ENCODE measurements around the gene RUNX2.

RUNX2 gene

DNA sequence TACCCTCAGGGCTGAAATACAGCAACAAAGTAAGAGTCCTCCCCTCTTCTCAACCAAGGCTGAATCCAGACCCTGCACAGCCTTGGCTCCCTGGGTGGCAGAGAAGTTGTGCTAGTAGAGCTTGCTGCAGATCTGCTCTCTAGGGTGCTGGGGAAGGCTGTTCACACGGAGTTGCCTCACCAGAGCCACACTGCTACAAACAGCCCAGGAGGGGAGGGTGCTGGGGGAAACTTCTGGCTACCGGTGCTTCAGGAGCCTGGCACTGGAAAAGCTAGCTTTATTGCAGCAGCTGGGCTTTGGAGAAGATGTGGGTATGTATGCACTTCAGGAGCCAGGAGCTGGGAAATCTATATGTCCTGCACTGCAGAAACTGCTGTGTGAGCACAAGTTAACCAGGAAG, 87.2 kb downstream of the RUNX2 start:
- no peak for DNase-seq (ENCODE audit: low read depth)

DNA sequence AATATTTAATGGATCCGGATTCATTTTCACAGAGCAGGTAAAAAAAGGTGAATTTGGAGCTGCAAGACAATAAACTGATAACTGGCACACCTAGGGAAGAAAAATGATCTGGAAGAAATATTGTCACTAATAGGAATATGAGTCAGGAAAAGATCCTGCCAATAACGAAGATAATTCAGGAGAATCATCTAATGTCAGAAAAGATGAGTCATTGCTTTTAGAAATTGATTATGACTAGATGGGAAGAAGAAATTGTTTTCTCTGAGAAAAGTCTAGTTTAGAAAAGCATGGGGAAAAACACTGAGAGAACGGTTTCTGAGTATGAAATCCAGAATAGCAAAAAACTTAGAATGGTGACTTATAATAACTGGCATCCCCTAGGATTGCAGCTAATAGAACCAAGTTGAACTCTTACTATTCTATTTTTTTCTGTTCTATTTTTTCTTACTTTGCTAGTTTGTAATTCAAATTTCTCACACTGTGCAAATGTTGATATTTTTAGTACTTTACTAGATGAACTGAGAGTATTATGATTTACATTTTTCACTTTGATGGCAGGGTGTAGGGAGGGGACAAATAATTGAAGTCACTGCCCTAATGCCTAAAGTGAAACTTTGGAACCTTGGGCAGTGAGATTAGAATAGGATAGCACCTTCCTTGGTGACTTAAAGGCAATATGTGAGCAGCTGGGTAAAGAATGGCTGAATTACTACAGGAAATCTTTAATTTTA, 87.8 kb downstream of the RUNX2 start:
- no peak for DNase-seq (ENCODE audit: low read depth)

DNA sequence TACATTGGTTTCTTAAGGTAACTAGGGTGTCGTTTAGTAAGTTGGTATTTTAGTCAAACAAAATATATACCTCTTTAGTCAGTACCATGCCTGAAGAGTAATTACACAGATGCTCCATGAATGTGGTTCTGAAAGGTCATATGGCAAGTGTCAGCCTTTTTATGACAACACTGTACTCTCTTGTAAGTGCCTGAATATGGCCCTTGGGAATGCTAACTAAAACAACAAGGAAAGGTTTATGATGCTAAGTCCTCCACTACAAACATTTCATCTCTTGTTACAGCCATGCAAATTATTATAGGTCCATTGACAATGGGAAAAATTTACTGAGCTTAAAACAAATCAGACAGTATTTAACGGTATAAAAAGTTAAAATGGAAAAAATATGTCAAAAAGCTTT, 88.6 kb downstream of the RUNX2 start:
- DNase-seq (ENCODE audit: low read depth): no peak

DNA sequence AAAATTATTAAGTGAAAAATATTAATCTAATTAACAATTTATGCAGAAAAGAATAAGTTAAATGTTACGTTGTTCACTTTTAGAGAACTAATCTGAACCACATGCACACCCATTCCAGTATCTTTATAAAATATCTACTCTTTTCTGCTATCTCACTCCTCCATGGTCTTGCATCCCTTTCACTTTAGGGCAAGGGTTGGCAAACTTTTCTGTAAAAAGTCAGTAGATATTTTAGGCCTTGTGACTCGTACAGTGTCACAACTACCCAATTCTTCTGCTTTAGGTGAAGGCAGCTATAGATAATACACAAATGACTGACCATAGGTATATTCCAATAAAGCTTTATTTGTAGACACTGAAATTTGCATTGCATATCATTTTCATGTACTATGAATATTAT, 89.3 kb downstream of the RUNX2 start:
- no peak for DNase-seq (ENCODE audit: low read depth)

DNA sequence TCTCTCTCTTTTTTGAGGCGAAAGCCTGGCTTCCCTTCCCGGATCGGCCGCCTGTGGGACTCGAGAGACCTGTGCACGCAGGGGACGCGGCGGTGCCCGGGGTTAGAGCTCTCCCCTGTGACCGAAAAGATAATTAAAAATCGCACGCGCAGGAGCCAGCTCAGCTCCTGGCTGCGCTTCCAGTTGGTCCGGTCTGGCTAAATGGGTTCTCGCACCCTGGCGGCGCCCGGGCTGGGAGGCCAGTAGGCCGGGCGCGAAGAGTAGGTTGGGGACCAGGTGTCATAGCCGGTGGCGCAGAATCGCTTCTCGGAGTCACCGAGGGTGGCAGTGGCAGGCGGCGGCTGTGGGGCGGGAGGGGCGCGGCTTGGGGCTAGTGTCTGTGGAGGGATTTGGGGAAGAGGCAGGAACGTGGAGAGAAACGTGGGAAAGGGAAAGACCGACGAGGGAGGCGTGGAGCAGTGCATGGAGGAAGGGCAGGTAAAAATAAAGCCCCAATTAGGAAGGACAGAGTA, 91.5 kb downstream of the RUNX2 start:
- DNase-seq (ENCODE audit: low read depth): no peak

DNA sequence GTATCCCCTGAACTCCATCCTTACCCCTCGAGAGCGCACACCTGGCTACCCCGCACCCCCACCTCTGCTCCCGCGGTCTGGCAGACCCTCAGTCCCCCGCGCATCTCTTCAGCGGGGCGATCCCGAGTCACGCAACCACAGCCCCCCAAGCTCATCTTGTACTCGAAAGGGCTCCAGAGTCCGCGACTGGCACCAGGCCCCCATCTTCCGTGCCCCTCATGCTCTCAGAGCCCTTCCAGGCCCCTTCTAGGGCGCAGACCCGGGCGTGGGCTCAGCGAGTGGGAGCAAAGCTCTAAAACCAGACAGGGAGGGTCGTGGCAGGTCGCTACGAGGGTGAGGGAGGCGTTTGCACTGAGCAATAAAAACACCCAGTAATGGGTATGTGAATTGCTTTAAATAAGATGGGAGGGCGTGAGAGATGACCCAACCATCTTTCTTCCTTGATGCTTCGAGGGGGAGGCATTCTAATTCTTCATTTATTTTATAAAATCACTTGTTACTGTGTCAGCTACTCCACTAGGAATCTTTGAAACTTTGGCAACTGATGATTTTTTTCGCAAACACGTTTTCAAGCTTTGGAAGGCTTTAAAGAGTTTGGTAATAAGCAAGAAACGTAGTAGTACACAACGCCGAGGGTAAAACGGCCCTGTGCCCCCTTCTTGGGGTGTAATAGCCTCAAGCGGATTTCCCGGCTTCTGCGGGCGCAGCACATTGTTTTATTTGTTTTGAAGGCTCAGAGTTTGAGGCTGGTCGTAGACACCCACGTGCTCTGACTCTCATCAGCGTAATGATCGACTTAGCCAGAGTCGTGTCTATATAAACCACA, 92.2 kb downstream of the RUNX2 start:
- DNase-seq (ENCODE audit: low read depth): no peak

DNA sequence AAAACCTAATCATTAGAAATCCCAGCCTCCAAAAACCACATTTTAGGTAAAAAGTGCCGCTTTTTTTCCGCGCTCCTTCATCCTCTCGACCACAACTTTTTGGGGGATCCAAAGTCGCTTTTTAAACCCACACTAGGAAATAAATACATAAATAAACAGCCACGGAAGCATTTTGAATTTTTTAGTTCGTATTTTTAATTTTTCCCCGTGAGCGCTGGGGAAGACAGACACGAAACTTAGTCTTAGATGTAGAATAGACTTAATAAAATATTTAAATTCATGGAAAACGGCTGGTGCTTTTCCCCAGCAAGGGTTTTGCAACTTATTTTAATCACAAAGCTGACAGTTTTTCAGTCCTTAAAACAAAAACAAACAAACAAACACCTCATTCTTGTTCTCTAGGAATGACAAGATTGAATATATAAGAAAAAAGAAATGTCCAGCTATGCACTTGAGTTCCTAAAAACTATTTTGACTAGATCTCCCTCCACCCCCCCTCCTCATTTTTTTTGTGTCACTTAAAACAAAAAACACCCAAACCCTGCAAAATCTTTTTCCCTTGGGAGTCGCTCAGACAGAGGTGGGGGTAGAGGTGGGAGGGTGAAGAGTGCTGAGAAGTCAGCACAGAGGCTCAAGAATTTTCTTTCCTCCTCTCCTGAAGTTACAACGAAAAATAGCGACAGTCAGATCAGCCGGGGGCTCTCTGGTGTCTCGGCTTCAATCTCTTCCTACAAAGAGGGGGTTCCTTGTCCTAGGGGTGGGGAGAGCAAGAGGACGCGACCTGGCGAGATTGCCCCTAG, 93.0 kb downstream of the RUNX2 start:
- no peak for DNase-seq (ENCODE audit: low read depth)

DNA sequence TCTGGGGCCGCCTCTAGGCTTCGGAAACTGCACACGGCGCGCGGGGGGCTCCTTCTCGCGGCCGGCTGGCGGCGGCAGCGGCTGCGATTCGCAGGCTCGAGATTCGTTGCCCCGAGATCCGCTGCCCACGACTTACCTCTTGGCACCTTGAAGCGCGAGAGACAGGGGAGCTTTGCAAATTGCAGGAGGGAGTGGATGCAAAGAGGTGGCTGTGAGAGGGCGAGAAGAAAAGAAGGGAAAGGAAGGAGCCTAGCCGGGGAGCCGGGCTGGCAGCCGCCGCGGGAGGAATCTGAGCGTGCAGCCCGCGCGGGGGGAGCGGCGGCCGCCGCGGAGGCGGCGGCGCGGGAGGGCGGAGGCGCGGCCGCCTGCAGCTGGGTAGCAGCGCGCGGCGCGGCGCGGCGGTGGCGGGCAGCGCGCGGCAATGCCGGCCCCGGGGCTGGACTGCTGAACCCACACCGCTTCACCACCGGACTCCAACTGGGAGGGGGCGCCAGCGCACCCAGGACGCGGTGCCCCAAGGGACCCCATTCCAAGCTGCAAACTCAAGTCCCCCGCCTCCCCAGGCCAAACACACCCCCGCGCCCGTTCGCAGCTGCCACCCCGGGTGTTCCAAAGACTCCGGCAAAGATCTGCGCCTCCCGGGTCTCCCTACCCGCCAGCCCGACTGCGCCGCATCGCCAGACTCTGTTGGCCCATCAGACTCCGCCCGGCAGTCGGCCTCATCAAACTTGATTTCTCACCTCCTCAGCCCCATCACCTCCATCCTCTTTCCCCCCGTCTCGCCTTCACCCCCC, 93.8 kb downstream of the RUNX2 start:
- no peak for DNase-seq (ENCODE audit: low read depth)

DNA sequence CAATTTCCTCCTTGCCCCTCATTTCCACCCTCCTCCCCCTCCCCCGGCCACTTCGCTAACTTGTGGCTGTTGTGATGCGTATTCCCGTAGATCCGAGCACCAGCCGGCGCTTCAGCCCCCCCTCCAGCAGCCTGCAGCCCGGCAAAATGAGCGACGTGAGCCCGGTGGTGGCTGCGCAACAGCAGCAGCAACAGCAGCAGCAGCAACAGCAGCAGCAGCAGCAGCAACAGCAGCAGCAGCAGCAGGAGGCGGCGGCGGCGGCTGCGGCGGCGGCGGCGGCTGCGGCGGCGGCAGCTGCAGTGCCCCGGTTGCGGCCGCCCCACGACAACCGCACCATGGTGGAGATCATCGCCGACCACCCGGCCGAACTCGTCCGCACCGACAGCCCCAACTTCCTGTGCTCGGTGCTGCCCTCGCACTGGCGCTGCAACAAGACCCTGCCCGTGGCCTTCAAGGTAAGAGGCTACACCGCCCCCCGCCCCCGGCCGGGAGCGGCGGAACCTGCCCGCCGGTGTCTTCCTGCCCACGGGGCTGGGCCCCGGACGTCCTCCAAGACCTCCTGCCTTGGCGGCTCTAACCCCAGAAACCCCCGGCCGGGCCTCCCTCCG, 94.5 kb downstream of the RUNX2 start:
- no peak for DNase-seq (ENCODE audit: low read depth)

DNA sequence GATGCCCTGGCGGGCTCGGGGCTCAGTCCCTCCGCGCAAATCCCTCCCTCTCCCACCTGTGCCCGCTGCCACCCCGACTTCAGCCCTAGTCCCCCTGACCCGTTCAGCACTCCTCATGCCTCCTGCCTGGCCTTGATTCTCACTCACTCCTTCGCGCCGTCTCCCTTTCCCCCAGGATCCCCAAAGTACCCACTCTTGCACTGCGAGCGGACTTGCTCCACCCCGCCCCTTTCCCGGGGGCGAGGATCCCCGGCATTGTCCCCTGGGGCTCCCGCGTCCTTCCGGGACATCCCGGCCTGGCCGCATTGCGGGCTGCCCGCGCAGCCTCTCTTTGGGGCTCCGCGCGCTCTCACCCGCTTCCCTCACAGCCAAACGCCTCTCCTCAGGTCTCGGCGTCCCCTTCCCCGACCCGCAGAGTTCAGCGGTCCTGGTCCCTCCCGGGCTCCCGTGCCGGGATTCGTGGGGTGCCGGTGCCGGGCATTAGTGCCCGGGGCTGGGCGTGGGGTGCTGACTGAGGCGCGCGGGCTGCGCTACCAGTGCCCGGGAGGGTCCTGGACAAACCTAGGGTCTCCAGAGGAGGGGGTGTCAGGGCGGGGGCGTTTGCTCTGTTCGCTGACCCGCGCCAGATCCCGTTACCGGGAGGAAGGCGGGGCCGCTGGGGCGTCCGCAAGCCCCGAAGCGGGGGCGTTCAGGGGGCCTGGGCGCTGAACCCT, 95.1 kb downstream of the RUNX2 start:
- DNase-seq (ENCODE audit: low read depth): no peak

DNA sequence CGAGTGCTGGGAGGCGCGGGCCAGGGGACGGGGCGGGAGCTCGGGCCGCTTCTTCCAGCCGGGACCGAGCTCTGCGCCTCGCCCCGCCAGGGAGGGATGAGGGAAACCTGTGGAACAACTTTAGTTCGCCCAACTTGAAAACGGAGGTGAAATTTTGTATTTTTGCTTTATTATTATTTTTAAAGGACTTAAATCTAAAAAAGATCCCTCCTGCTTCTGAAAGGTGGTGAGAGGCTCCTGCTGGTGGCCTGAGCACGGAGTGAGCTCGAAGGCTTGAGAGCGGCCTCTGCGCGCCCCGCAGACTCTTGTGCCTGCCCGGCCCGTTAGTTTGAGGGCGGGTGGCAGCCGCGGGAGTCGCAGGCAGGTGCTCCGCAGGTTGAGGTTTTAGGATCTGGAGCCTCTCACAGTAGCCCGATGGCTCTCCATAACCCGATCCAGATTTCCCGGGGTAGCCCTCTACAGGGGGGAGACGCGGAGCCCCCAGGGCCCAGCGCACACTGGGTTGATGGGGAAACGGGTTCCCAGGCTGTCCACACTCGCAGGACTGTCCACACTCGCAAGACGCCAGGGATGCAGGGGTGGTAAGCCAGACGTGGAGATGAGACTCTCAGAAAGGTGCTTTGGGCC, 95.8 kb downstream of the RUNX2 start:
- no peak for DNase-seq (ENCODE audit: low read depth)

DNA sequence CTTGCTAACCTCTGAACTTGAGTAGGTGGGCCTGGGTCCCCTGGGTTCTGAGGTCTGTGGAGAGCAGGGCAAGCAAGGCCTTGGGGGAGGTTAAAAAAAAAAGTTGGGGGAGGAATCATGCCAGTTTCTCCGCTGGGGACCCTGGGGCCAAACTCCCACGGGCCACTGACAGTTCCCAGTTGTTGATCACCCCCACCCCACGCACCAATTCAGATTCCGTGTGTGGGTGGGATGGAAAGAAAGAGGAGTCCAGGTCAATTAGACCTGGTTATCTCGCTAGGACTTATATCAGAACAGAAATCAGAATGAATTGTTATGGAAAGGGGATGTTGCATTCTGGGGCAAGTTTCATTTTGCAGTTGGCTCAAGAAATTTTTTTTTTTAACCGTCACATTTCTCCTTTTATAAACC, 96.3 kb downstream of the RUNX2 start:
- DNase-seq (ENCODE audit: low read depth): no peak

DNA sequence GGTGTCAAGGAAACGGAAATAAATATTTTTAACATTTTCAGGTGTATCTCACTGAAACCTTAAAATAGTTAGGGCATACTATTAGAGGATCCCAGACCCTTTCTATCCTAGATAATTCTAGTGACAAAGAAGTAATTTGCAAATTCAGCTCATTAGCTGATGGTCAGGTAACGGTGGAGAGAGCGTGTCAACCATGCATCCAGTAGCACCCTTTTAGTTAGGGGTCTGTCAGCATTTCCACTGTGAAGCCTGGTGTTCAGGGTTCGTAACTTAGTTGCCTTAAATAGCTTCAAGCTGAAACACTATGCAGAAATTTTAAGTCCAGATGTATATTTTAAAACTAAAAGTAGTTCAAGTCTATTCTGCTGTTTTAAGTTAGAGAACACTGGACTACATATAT, 98.1 kb downstream of the RUNX2 start:
- DNase-seq (ENCODE audit: low read depth): no peak

DNA sequence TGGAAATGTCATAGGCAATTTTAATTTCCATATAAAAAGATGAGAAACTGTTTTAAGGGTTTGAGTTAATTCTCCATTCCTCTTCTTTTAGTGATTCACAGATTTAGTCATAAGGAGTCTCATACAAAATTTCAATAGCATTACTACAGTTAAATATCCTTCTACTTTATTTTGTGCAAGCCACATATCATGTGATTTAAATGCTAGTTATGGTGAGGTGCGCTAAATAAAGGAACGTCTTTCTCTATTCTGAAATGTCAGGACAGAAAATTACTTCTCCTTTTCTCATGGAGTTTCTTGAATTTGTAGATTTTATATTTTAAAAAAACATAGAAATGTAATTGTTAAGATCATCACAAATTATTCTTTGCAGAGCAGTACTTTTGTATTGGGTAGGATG, 99.6 kb downstream of the RUNX2 start:
- no peak for DNase-seq (ENCODE audit: low read depth)

DNA sequence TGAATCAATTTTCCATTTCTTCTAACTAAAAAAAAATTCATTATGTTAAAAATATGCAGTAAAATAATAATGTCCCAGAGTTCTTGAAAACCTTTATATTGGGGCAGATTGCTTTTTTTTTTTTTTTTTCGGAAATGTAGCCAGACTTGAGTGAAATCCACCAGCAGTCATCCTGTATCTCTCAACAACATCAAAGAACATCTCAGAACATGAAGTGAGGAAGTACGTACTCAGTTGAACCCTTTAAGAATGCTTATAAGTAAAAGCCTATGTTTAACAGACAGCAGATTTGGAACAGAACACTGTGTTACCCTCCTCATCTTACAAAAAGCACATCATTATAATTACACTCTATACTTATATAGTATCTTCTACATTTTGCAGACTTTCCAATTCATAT, 100.6 kb downstream of the RUNX2 start:
- DNase-seq (ENCODE audit: low read depth): no peak

DNA sequence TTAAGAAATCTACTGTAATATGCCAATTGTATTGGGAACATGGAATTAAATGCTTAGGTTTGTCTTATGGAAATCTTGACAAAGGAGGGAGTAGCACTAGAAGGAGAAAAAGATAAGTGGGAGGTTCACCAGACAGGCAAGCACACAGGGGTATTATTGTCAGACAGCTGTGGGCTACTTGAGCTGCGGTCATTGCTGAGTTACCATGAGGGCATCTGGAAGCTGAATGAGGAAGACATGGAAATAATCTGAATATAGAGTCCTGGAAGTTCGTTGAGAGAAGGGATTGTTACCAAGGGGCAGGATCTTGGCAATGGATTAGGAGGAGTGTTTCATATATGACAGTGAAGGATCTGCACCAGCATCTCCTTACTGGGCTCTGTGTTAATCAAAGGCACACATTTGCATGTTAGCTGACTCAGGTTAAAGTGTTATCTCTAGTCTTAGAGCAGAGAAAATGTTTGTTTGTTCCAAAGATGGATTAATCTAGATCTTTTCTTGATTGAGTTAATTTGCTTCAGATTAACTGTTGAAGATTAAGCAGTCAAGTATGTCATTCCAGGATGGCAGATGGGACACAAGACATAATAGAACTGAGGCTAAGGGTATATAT, 102.6 kb downstream of the RUNX2 start:
- no peak for DNase-seq (ENCODE audit: low read depth)

DNA sequence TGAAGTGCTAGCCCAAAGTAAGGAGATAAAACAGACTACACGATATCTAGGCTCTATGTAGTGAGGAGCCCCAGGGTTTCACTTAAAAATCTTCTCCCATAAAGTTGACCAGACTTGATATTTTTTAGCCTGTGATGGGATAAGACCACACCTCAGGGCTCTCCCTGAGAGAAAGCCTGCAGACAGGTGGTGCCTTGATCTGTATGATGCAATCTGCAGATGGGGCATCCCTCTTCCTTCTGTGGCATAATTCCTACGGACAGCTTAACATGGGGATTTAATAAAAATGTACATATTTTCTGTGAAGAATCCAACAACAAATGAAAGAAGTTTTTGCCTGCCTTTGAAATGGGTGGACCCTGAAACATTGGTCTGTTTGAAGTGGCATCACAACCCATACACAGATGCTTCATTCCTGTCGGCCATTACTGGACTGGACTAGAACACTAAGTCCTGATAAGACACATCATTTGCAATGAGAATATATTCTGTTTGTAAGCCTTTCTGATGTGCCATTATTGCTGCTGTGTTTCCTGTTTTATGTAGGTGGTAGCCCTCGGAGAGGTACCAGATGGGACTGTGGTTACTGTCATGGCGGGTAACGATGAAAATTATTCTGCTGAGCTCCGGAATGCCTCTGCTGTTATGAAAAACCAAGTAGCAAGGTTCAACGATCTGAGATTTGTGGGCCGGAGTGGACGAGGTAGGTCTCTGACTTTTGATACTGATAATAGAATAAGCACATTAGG, 103.4 kb downstream of the RUNX2 start:
- DNase-seq (ENCODE audit: low read depth): no peak

DNA sequence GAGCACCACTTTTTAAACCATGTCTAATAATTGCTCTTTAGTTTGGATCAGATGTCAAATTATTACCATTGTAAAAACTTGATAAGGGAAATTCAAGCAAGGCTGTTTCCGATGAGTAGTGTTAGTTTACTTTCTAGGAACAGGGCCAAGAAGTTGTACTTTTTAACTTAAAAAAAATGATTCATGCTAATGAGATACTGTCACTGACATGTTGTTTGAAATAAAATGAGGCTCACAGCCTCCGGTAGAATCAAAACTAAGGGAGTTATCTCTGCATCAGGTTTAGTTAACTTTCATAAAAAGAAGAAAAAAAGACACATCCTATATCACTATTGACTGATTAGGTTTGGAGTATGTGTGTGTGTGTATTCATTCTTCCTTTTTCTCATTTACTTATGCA, 104.8 kb downstream of the RUNX2 start:
- no peak for DNase-seq (ENCODE audit: low read depth)
